H9 (cell line): ENCODE results near the gene EDNRA. TPM values are rescaled to one million over a fixed set of nuclear protein-coding genes. Genes with fewer than 3 reads are reported as not detected.

ENCODE experiments used
- DNase-seq: peaks from one replicate; pipeline ENCODE4 v3.0.0-alpha.2; 2017
- H2AFZ ChIP-seq: one replicate; pipeline ENCODE4 v1.6.1; 2013; ENCODE audit warnings: mild to moderate bottlenecking, low read length, control low read depth, moderate library complexity
- H2AK5ac ChIP-seq: 2 replicates; pipeline ENCODE4 v1.6.1; 2013; ENCODE audit warnings: low read length, control low read depth, mixed read lengths; ENCODE audit not compliant: insufficient read length
- H2BK120ac ChIP-seq: one replicate; pipeline ENCODE4 v1.6.1; 2013; ENCODE audit warnings: low read depth, mild to moderate bottlenecking, low read length, control low read depth, inconsistent platforms; ENCODE audit not compliant: poor library complexity, severe bottlenecking
- H2BK12ac ChIP-seq: 2 replicates; pipeline ENCODE4 v1.6.1; 2013; ENCODE audit warnings: low read length, control low read depth, mixed read lengths, low read depth; ENCODE audit not compliant: insufficient read length
- H2BK15ac ChIP-seq: 2 replicates; pipeline ENCODE4 v1.6.1; 2013; ENCODE audit warnings: low read depth, low read length, control low read depth
- H2BK20ac ChIP-seq: one replicate; pipeline ENCODE4 v1.6.1; 2013; ENCODE audit warnings: low read depth, mild to moderate bottlenecking, low read length, control low read depth, inconsistent platforms; ENCODE audit not compliant: poor library complexity, severe bottlenecking
- H2BK5ac ChIP-seq: 2 replicates; pipeline ENCODE4 v1.6.1; 2013; ENCODE audit warnings: low read length, control low read depth, mixed read lengths; ENCODE audit not compliant: insufficient read length
- H3K14ac ChIP-seq: 2 replicates; pipeline ENCODE4 v1.6.1; 2013; ENCODE audit warnings: low read length, control low read depth; ENCODE audit not compliant: insufficient read depth
- H3K18ac ChIP-seq: 2 replicates; pipeline ENCODE4 v1.6.1; 2013; ENCODE audit warnings: low read depth, mild to moderate bottlenecking, mixed read lengths, low read length, control low read depth; ENCODE audit not compliant: insufficient read length
- H3K23ac ChIP-seq: 2 replicates; pipeline ENCODE4 v1.6.1; 2013; ENCODE audit warnings: low read length, control low read depth, mixed read lengths, low read depth; ENCODE audit not compliant: insufficient read length
- H3K23me2 ChIP-seq: 2 replicates; pipeline ENCODE4 v1.6.1; 2013; ENCODE audit warnings: low read depth, mild to moderate bottlenecking, mixed read lengths, low read length, control low read depth; ENCODE audit not compliant: insufficient read length, poor library complexity, severe bottlenecking
- H3K27ac ChIP-seq: 2 replicates; pipeline ENCODE4 v1.5.1; 2013; ENCODE audit warnings: low read length, control low read depth, mixed read lengths, low read depth; ENCODE audit not compliant: insufficient read length
- H3K27me3 ChIP-seq: 2 replicates; pipeline ENCODE4 v1.6.1; 2013; ENCODE audit warnings: low read length, control low read depth, inconsistent platforms; ENCODE audit not compliant: insufficient read depth
- H3K4ac ChIP-seq: 2 replicates; pipeline ENCODE4 v1.6.1; 2013; ENCODE audit warnings: low read depth, mild to moderate bottlenecking, control low read depth, inconsistent platforms, low read length, moderate library complexity
- H3K4me1 ChIP-seq: 2 replicates; pipeline ENCODE4 v1.6.1; 2013; ENCODE audit warnings: low read length, control low read depth, inconsistent platforms; ENCODE audit not compliant: insufficient read depth
- H3K4me2 ChIP-seq: 2 replicates; pipeline ENCODE4 v1.6.1; 2013; ENCODE audit warnings: low read length, control low read depth, mixed read lengths; ENCODE audit not compliant: insufficient read length, insufficient read depth
- H3K56ac ChIP-seq: 2 replicates; pipeline ENCODE4 v1.6.1; 2013; ENCODE audit warnings: low read depth, mild to moderate bottlenecking, mixed read lengths, low read length, control low read depth; ENCODE audit not compliant: insufficient read length
- H3K79me1 ChIP-seq: 2 replicates; pipeline ENCODE4 v1.6.1; 2013; ENCODE audit warnings: low read depth, mild to moderate bottlenecking, moderate library complexity, low read length, control low read depth, inconsistent platforms; ENCODE audit not compliant: insufficient read depth, poor library complexity, severe bottlenecking
- H3K79me2 ChIP-seq: 2 replicates; pipeline ENCODE4 v1.6.1; 2013; ENCODE audit warnings: low read length, control low read depth, inconsistent platforms; ENCODE audit not compliant: insufficient read depth
- H3K9ac ChIP-seq: 2 replicates; pipeline ENCODE4 v1.6.1; 2013; ENCODE audit warnings: low read length, control low read depth, mixed read lengths; ENCODE audit not compliant: insufficient read length; ENCODE audit errors: extremely low read depth
- H3K9me3 ChIP-seq: one replicate; pipeline ENCODE4 v1.6.1; 2013; ENCODE audit warnings: low read depth, low read length, inconsistent platforms; ENCODE audit not compliant: control insufficient read depth
- H3T11ph ChIP-seq: one replicate; pipeline ENCODE4 v1.6.1; 2013; ENCODE audit warnings: mild to moderate bottlenecking, low read length, control low read depth, inconsistent platforms
- H4K20me1 ChIP-seq: one replicate; pipeline ENCODE4 v1.6.1; 2013; ENCODE audit not compliant: control insufficient read depth, insufficient read length, insufficient read depth
- H4K5ac ChIP-seq: 2 replicates; pipeline ENCODE4 v1.6.1; 2013; ENCODE audit warnings: low read depth, mild to moderate bottlenecking, mixed read lengths, low read length, control low read depth; ENCODE audit not compliant: insufficient read length
- H4K8ac ChIP-seq: replicated peaks from 2 replicates; pipeline ENCODE4 v1.6.1; 2013; ENCODE audit warnings: low read length, control low read depth, mixed read lengths, low read depth; ENCODE audit not compliant: insufficient read length
- H4K91ac ChIP-seq: 2 replicates; pipeline ENCODE4 v1.6.1; 2013; ENCODE audit warnings: low read depth, mild to moderate bottlenecking, moderate library complexity, mixed read lengths, low read length, control low read depth; ENCODE audit not compliant: insufficient read length
- H3K27ac Mint-ChIP-seq, 3 experiments: 2 replicates in 2 of 3; 3 replicates in 1 of 3; pipeline ENCODE4 v1.8.0; 2020 to 2021; ENCODE audit warnings: mixed read lengths in 3 of 3, mild to moderate bottlenecking in 1 of 3, moderate library complexity in 1 of 3
- H3K27me3 Mint-ChIP-seq: 2 replicates; pipeline ENCODE4 v1.8.0; 2021; ENCODE audit warnings: low read depth, mild to moderate bottlenecking, moderate library complexity, mixed read lengths
- H3K36me3 Mint-ChIP-seq, 3 experiments: 2 replicates in 2 of 3; 3 replicates in 1 of 3; pipeline ENCODE4 v1.8.0; 2020 to 2021; ENCODE audit warnings: low read depth in 3 of 3, mixed read lengths in 3 of 3; ENCODE audit not compliant: insufficient read depth in 1 of 3
- H3K4me1 Mint-ChIP-seq, 2 experiments: 2 replicates each; pipeline ENCODE4 v1.8.0; 2020; ENCODE audit warnings: mixed read lengths in 2 of 2
- H3K4me3 Mint-ChIP-seq, 2 experiments: 2 replicates in 1 of 2; 3 replicates in 1 of 2; pipeline ENCODE4 v1.8.0; 2020 to 2021; ENCODE audit warnings: mild to moderate bottlenecking in 2 of 2, mixed read lengths in 2 of 2, moderate library complexity in 1 of 2
- H3K9me3 Mint-ChIP-seq, 2 experiments: 2 replicates in 1 of 2; 3 replicates in 1 of 2; pipeline ENCODE4 v1.8.0; 2020; ENCODE audit warnings: mild to moderate bottlenecking in 2 of 2, mixed read lengths in 2 of 2, moderate library complexity in 1 of 2
- CTCF ChIP-seq: fragments of 200-600 bp; sonication (generic); conservative IDR thresholded peaks from 3 replicates; pipeline ENCODE4 v1.8.0; 2021; ENCODE audit warnings: antibody characterized with exemption, mild to moderate bottlenecking
- WGBS: extraction: QIAGEN DNeasy Blood & Tissue Kit; methylation state at CpG from one replicate; pipeline ENCODE4 v1.1.7; 2013; ENCODE audit warnings: missing lambda C conversion rate, low lambda C conversion rate, mixed read lengths; ENCODE audit not compliant: insufficient read length; ENCODE audit errors: extremely low coverage; 5-methylcytosine and 5-hydroxymethylcytosine counted together
- total RNA-seq: library from RNA; stranded (reverse); gene quantifications from 2 replicates; pipeline ENCODE4 v1.2.1, GENCODE V29; 2021

Gene EDNRA
- total RNA-seq, 1 experiment from 2014 or later, result 1.6 TPM

- Histone ChIP-seq H3K79me2 (no peaks in the 10 kb centered on the region; the same call in 1 of the 2 replicates), H3K4ac (no peak overlapping the region), H2BK20ac (no peak overlapping the region), H3K9ac (no peak overlapping the region), H3K27ac (no peak overlapping the region), H3K18ac (no peak overlapping the region), H2BK5ac (no peak overlapping the region), H2BK15ac (no peak overlapping the region), H2BK120ac (no peak overlapping the region), H2BK12ac (no peak overlapping the region), H3T11ph (no peak overlapping the region), H3K79me1 (no peaks in the 10 kb centered on the region), H4K8ac (no peak overlapping the region), H3K27me3 (peaks cover 13% of the 10 kb centered on the region; the same call in 1 of the 2 replicates), H2AFZ (no peak overlapping the region), H4K91ac (no peak overlapping the region), H3K23ac (no peak overlapping the region), H3K4me1 (peaks cover 2% of the 10 kb centered on the region; the same call in 1 of the 2 replicates), H3K14ac (no peak overlapping the region), H3K4me2 (no peak overlapping the region), H4K5ac (no peak overlapping the region), H4K20me1 (no peaks in the 10 kb centered on the region), H3K9me3 (no peaks in the 10 kb centered on the region), H3K23me2 (peaks cover 9% of the 10 kb centered on the region), H3K56ac (no peak overlapping the region), H2AK5ac (no peak overlapping the region)
- Mint-ChIP-seq H3K36me3 (no peaks in the 10 kb centered on the region), H3K27ac (no peak overlapping the region), H3K4me1 (peaks cover 12 to 17% of the 10 kb centered on the region in 2 experiments; a peak in 3 of 4 replicates), H3K27me3 (peaks cover 43% of the 10 kb centered on the region), H3K9me3 (no peaks in the 10 kb centered on the region), H3K4me3 (peak overlapping the region in 1 of 2 experiments; percentile 89; a peak in 2 of 5 replicates)
- no peak for TF ChIP-seq CTCF
- no CpG with 5 or more reads among the region's 5 CpGs for WGBS
- DNase-seq, result no peak
These were observed 1.1 kb upstream of the EDNRA start for GRCh38 chr4:147479786-147480185.
